NCI-H2196 treated with DMSO at 0.1 percent for 48 hours (cell line): ENCODE measurements around the gene SV2B.

Experiments used
- DNase-seq: peaks from one replicate; lab custom pipeline; 2025; ENCODE audit not compliant: unreplicated experiment; lab: John Stamatoyannopoulos, UW

The SV2B gene

DNA sequence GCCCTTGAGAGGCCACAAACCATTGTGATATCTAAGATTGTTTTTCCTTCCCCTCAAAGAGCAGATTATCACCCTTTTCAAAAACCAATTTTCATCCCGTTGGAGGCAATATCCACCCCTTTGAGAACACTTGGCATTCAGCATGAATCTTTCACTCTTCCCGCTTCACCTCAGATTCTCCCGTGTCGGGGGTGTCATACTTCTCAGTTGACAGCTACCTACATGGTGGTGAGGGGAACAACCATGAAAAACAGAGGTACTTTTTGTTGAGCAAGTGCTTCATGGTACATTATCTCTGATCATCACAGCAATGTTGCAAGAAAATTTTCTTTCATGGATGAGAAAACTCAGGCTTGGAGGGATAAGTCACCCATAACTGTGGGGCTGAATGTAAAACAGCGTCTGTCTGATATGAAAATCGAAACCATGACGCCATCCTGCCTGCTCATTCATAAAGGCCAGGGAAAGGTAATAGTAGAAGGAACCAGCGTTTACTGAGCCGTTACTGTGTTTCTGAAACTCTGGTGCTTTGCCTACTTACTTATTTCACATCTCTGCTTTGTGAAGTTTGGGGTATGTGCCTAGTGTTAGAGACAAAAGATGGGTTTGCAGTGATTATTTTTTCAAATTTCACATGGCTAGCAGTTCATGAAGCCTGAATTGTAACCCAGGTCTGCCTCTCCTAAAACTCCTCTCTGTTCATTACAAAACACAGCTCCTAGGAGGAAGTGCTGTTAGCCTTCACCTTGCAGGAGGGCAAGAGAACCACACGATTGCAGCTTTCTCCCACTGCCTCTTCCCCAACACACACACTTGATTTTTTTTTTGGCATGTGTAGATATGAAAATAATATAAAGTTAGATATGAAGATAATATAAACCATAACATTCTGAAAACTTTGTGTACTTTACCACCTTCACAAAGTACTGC is 35.4 kb downstream of the SV2B start:
- DNase-seq = no peak

DNA sequence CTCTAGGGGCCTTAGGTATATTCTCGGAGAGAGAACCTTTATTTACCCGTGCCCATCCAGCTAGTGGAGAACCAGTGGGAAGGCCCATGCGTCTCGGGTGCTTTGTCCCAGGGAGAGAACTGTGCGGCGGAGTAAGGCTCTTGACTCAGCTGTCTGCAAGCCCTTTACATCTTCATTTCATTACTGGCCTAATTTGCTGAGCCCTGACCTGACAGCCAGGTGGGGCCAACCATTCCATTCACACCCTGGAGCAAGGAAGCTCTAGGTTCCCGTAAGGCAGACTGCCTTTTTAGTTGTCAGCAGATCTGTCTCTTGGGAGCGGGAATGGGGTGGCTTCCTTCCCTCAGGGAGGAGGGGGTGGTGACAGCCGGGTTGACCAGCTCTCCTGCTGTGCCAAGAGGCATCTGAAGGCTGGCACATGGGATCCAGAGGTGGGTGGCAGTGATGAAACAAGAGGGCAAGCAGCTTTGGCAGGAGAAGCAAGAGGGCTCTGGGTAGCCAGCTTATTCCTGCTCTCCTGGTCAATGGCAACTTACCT is 36.4 kb downstream of the SV2B start:
- DNase-seq = no peak

DNA sequence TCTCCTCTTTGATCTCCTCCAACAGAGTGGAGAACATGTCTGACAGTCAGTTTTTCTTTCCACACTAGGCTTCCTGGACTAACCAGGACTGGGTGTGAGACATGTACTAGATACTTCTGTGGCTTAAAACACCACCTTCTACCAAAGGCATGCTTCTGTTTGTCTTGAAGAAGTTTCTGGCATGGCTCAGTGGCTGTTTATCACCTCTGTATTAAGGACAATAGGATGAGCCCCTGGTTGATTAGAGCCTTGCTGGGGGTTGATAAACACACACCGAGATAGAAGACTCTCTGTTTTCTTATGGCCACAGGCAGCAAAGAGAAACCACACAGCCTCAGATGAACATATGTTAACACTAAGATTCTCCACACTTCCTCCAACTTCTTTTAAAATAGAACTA is 40.5 kb downstream of the SV2B start:
- no peak for DNase-seq

DNA sequence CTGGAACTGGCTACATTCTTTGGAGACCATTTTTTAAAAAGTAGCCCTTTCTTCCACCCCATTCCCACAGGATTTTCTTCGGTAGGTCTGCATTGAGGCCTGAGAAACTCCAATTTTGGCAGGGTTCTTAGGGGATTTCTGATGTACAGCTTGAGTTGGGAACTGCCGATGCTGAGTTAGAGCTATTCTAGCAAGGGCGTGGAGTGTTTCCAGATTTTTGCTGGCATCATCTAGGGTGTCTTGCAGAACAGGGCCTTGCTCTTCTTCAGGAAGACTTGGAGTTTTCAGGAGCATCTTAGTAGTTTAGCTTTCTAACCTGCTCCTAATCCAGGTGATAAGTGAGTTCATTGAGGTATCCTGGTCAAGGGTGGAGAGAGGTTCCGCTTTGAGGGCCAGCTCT is 41.0 kb downstream of the SV2B start:
- DNase-seq = no peak

DNA sequence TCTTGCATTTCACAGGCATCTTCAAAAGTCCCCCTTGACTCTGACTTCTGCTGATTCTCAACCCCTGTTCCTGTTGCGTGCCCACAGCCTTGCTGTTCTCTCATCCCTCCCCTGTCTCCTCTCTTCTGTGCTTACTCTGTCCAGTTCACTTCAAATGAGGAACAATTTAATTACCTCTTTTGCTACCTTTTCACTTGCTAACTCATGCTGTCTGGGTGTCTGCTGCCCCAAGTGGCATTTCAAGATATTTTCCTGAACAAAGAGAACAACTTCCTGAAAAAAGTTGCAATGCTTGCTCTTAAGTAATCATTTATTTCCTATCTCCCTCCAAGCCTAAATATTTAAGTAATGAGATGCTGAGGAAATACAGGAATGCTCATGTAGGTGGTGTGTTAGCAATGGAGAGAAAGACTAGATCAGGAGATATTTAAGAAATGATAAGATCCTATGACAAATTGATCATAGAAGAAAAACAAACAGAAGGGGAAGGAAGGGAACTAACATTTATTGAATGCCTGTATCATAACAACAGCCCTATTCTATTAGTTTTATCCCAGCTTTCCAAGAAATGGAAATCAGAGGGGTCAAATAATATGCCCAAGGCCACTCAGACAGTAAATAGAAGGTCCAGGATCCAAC is 42.2 kb downstream of the SV2B start:
- no peak for DNase-seq

DNA sequence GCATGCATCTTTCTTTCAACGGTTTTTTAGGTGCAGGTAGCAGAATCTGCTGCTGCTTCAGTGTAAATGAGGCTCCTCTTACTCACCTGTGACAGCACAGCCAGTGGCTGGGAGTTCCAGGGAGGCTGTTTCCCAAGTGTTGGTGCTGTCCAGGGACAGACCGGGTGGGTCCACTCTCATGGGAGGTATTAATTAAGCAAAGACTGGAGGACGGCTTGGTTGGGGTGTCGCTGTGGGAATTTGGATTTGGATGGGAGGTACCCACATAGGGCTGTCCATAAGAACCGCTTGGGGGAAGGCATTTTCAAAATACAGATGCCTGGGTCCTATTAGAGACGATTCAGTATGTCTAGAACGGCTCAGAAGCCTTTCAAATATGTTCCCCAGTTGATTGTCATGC is 42.9 kb downstream of the SV2B start:
- DNase-seq = no peak

DNA sequence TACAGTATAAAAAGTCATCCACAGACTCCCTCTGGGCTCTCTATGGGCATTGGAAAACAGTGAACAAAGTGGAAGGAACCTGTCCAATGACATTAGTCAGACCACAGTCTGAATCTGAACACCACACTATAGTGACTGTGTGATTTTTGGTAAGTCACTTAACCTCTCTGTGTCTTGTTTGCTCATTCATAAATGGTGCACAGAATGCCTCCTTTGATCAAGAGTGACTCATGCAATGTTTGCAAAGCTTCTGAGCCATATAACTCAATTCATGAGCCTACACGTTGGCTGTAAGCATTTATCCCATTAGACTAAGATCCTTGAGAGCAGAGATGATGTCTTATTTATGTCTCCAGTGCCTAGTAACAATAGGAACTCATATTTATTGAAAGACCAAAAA is 46.7 kb downstream of the SV2B start:
- DNase-seq = no peak

DNA sequence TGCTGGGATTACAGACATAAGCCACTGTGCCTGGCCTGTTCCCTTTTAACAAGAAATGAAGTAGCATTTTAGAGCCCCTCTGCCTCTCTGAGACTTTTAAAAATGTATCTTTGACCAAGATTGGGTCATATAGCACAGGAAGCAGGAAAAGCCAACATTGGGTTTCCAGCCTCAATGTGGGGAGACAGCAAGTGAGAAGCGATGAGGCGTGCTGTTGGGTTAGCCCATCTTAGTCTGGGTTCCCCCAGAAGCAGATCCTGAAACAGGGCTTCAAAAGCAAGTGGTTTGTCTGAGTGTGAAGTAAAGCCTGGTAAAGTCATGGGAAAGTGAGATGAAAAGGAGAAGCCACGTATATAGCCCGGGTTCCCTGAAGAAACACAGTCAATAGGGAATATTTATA is 48.2 kb downstream of the SV2B start:
- DNase-seq = no peak

DNA sequence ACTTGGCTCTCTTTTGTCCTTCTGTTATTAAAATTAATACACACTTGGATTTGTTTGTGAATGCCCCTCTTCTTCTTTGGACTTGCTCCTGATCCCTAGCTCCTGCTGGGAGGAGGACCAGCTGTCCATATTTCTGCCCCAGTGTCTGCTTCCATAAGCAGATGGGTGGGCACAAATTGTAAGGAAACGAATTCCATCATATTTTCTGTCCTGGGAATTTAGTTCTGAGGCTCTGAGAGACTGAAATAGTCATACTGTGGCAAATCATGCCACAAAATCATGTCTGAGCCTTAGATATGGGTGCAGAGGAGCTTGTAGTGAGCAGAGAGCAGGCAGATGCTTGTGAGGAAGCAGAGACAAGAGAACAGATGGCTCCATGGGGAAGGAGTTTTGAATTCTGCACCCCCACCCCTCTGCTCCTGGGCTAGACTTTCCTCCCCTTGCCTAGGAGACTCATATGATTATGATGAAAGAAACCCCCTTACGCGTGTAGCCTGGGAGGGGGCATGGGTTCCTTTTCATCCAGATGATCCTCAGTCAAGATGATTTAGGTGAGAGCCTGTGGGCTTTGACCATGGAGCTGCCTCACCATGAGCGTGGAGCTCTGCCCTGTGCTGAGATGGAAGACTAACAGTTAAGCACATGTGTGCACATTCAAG is 50.6 kb downstream of the SV2B start:
- no peak for DNase-seq

DNA sequence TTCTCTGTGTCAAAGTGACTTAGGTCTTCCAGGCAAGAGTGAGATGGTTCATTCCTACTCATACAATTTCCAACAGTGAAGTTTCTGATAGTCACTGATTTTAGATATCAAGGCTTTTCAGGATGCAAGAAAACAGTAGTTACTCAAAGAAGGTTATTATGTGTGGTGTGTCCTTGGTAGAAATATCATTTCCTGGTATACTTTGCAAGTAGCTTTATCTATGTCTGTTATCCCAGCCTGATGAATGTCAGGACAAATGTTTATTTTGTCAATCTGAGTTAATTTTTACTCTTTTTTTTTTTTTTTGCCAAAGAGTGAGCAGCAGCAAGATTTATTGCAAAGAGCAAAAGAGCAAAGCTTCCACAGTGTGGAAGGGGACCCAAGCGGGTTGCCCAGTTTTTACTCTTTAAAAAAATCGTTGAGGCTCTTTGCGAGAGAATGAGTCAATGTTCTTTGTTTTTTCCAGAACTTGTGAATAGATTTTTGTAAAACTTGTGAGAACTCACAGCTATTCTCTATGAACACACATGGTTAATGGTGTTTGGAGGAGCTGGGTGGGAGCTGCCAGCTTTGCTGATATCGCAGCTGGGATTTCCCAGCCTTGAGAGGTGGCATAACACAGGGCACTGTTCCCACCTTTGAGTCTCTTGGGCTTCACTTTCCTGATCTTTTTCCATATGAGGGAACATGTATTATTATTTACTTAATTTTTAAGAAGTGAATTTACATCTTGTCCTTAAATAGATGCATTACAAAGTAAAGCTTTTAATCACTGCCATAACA is 51.9 kb downstream of the SV2B start:
- no peak for DNase-seq

DNA sequence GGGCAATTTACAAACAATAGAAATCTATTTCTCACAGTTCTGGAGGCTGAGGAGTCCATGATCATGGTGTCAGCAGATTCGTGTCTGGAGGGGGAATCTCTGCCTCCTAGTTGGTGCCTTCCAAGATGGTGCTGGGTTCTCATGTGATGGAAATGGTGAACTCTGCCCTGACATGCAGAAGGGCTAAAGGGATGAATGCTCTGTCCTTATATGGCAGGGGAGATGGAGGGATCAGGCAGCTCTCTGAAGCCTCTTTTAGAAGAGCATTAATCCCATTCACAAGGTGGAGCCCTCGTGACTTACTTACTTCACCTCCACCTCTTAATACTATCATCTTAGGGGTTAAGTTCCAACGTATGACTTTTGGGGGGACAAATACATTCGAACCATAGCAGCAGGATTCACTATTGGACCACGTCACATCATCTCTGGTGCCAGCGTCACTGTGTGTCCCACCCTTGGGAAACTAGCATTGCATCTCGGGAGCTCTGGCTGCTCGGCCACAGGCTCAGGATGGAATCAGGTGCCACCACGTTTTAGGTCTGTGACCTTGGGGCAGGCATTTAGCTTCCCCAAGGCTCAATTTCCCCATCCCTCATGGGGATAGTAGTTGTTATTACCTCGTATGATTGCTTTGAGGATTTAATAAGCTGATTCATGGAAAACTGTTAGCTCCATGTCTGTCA is 53.0 kb downstream of the SV2B start:
- no peak for DNase-seq

DNA sequence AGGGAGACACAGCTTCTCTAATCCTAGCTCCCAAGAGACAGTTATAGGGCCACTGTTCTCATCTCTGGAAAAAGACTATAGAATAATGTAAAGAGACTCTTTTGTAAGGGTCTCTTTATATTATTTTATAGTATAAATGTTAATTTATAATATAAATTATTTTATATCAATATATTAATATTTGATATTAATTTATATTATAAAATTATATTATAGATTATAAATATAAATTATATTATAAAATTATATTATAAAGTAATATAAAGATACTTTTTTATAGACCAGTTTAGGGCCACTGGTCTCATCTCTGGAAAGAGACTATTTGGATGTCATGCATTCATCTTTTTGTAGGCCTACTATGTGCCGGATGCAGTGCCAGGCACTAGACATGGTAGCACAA is 53.9 kb downstream of the SV2B start:
- DNase-seq = no peak

DNA sequence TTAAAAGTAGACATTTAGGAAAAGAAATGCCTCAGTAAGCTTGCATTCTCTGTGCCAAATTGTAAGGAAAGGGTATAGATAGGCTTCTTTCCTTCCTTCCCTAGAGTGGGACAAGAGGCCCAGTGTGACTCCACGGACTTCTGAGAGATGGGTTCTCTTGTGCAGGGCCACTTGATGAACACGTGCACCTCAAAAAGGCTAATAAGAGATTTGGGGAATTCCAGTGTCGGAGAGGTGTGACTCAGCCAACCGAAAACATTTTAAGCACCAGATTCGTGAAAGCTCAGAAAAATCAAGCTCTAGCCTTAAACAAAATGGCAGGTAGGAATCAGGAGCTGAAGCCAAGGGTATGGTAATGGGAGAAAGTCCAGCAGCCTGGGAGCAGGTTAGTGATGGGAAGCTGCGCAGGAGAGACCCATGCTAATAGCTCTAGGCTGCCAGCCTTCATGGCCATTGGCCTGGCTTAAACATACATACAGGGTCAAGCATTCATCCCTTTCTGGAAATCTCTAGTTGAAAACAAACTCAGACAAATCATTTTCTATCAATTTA is 56.2 kb downstream of the SV2B start:
- no peak for DNase-seq

DNA sequence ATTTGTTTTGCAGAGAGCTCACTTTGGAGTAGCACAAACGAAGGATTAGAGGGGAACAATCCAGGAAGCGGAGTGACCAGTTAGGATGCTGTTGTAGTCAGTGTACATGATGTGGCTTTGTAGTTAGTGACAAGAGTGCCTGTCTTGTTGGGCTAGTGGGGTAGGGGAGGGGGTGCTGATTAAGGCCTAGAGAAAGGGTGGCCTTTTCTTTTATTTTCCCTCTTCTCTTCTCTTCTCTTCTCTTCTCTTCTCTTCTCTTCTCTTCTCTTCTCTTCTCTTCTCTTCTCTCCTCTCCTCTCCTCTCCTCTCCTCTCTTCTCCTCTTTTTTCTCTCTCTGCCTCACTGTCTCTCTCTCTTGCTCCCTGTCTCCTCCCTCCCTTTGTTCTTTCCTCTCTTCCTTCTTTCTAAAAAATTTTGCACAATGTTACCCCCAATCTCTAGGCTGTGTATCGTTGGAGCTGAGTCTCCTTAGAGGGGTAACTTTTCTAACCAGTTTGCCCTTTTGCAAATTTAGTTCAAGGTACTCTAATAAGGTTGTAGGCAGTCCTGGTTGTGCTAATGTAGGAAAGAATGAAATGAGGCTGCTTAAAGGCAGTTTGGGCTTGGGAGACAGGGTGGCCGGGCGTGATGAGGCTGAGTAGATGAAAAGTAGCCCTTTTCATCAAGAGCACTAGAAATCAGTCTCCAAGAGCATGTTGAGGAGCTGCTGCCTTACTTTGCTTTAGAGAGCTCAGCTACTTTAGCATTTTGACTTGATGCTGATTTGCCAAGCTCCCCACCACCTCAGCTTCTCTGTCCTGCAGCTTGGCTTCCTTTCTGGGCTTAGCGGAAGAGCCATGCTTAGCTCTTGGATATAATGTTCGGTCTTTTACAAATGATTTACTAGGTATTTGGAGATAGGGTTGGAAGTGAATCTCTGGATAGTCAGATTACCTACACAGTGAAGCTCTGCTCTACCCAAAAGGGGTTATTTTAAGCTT is 58.6 kb downstream of the SV2B start:
- DNase-seq = no peak

DNA sequence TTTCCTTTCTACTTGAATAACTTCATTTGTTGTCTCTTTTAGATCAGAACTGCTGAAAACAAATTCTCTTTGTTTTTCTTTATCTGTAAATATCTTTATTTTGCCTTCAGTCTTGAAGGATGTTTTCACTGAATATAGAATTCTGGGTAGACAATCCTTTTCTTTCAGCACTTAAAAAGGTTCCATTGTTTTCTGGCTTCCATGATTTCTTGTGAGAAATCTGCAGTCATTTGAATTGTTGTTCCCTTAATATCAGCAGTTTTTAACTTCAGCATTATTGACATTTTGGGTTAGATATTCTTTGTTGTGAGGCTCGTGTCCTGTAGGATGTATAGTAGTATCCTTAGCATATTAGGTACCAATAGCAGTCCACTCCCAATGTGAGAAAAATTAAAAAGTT is 65.8 kb downstream of the SV2B start:
- DNase-seq = no peak

DNA sequence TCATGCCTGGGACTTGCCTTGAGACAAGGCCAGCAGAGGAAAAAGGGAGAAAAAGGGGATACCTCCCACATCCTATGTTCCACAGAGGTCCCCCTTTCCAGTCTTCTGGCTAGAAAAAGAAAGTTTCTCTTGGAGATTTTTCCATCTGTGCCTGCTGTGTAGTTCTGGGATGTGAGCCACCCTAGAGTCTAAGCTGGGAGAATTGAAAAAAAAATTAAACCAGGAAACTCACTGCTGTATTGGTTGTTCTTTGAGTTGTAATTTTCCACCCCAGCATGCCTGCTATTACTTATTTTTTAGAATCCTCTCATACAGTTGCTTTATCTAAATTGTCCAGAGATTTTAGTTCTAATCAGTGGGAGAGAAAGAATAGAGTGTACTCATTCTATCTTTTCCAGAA is 68.4 kb downstream of the SV2B start:
- DNase-seq = no peak

DNA sequence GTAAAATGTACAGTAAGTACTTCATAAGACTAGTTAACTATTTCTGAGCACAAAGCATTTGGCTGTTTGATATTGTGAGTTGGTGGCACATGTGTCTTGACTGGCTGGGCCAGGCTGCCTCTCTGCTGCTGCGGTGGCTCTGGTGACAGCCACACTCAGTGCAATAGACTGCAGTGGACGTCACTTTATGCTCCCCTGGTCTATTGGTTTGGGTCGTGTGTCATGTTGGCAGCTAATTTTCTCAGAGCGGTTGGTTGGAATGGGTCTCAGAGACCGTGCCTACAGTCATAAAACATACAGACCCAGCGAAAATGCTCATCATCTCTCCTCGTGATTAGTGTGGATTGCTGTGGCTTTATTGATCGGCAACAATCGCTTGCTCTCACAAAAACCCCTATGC is 71.3 kb downstream of the SV2B start:
- no peak for DNase-seq

DNA sequence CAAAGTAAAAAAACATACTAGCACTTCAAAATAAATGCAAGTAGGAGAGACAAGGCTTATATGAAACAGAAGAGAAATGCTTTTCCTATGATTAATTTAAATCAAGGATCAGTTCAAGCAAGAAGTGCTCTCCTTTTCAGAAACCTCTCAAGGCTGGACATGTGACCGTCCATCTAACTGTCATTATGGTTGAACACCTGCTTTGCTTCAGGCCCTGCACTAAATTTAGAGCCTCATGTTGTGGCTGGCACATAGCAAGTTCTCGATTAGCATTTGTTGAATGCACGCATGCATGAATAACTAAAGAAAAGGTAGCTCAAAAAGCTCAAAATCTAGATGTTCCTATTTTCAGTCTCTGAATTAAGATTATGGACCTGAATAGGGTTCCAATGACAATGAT is 82.0 kb downstream of the SV2B start:
- no peak for DNase-seq

DNA sequence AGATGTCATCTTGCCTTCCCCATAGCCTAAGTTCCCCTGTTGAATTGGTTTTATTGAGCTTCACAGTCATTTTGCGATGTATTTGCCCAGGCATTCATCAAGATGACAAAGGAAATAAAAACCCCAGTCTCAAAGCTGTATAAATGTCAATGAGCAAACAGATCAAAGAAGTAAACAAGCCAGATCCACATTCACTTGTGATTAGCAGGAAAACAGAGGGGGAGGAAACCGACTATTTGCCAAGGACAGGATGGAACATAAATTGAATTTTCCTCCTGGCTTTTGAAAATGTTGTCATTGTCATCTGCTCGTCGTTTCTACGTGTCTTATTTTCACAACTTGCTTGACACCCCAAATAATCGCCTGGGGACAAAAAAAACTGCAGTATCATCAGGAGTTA is 83.5 kb downstream of the SV2B start:
- DNase-seq = no peak
